Mammary epithelial cell (primary cell): ENCODE measurements around the gene C3orf18.

Experiments used
- CTCF ChIP-seq, 2 donors: IDR thresholded peaks in 1 of 2; conservative IDR thresholded peaks in 1 of 2; 2 replicates each; pipeline ENCODE4 v1.5.1; 2011 to 2012; ENCODE audit warnings: inconsistent platforms in 2 of 2, low read length in 2 of 2, mild to moderate bottlenecking in 2 of 2, control low read depth in 1 of 2, low read depth in 1 of 2; ENCODE audit not compliant: insufficient read depth in 1 of 2; ENCODE audit errors: extremely low read depth in 1 of 2
- EZH2 ChIP-seq: IDR thresholded peaks from 2 replicates; pipeline ENCODE4 v1.6.1; 2012; ENCODE audit warnings: low read length, inconsistent platforms, borderline replicate concordance

DNA sequence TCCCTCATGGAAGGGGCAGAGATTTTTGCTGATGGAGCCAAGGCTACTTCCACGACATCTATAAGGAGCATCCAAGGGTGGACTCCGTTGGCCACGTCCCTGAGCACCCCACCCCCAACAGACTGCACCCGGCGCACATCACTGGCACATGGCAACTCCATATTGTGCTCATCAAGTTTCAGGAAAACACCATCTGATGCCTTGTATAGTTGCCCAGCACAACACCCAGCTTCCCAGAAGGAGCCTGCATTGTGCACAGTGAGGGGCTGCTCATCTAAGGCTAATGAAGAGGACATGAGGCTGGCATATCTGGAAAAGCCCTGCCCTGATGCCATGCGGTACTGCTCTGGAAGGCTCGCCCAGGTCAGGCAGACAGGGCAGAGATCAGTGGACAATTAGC is 49.1 kb downstream of the C3orf18 start:
- TF ChIP-seq CTCF (conservative IDR thresholded peaks at IDR 0.05 in 1 of 2, IDR thresholded peaks at IDR 0.05 in 1 of 2; ENCODE audit: extremely low read depth in 1 of 2, insufficient read depth in 1 of 2, low read depth in 1 of 2, low read length in 2 of 2) = no peak
- TF ChIP-seq EZH2 = no peak
